Endothelial cell of umbilical vein (primary cell): ENCODE measurements around the gene SLC12A6. TPM values are rescaled to one million over a fixed set of nuclear protein-coding genes. Genes with fewer than 3 reads are reported as not detected.

Source experiments
- BruUV-seq: library from RNA; stranded (reverse); fragments of 400-500 nt; replicated peaks from 2 replicates; lab custom pipeline; 2021; lab: Mats Ljungman, UMichigan
- CTCF ChIA-PET: fragments of 300-600, 350-600 bp; sonication (Branson Sonifier 250); formaldehyde crosslinking; loops from one replicate; lab custom pipeline; 2021; ENCODE audit warnings: antibody characterized with exemption, inconsistent platforms; lab: Charles Lee
- POLR2A ChIA-PET: fragments of 300-600, 350-600 bp; sonication (Branson Sonifier 250); formaldehyde crosslinking; loops from one replicate; lab custom pipeline; 2021; ENCODE audit warnings: antibody characterized with exemption, inconsistent platforms; lab: Charles Lee
- DNase-seq: peaks from one replicate; pipeline ENCODE4 v3.0.0-alpha.2; 2011; ENCODE audit warnings: low read depth, low spot score
- FAIRE-seq: peaks from 2 replicates; lab custom pipeline; 2011; peaks lifted over from hg19 to GRCh38; lab: Jason Lieb, UNC
- H2AFZ ChIP-seq: 2 replicates; pipeline ENCODE4 v1.6.0; 2012; ENCODE audit warnings: low read depth, low read length, control low read depth, inconsistent platforms
- H3K27ac ChIP-seq: 2 replicates; pipeline ENCODE4 v1.5.1; 2011; ENCODE audit warnings: low read depth, mild to moderate bottlenecking, control low read depth, low read length, moderate library complexity; ENCODE audit not compliant: insufficient read depth
- H3K27me3 ChIP-seq, 2 experiments: 2 replicates each; pipeline versions ENCODE4 v1.6.0 to v1.6.1; 2011; ENCODE audit warnings: low read length in 2 of 2, mixed read lengths in 1 of 2; ENCODE audit not compliant: control insufficient read depth in 2 of 2, insufficient read depth in 2 of 2
- H3K36me3 ChIP-seq, 2 experiments: 2 replicates in 1 of 2; 3 replicates in 1 of 2; pipeline ENCODE4 v1.5.1; 2011; ENCODE audit warnings: low read length in 2 of 2, mild to moderate bottlenecking in 1 of 2, moderate library complexity in 1 of 2; ENCODE audit not compliant: control insufficient read depth in 2 of 2, insufficient read depth in 2 of 2; ENCODE audit errors: extremely low read depth in 1 of 2
- H3K4me1 ChIP-seq: 3 replicates; pipeline ENCODE4 v1.5.1; 2011; ENCODE audit warnings: mild to moderate bottlenecking, low read length; ENCODE audit not compliant: control insufficient read depth, insufficient read depth; ENCODE audit errors: extremely low read depth
- H3K4me2 ChIP-seq: 2 replicates; pipeline ENCODE4 v1.6.1; 2011; ENCODE audit warnings: low read length, control low read depth, mixed read lengths; ENCODE audit not compliant: insufficient read depth
- H3K4me3 ChIP-seq, 3 experiments: fragments of 200-600 bp in 1 of 3; sonication (generic), shearing (Covaris generic) in 1 of 3; replicated peaks in 1 of 3; 2 replicates each; pipeline ENCODE4 v1.5.1; 2011 to 2016; ENCODE audit warnings: control low read depth in 3 of 3, low read length in 3 of 3, mild to moderate bottlenecking in 2 of 3, inconsistent platforms in 1 of 3, low read depth in 1 of 3, moderate library complexity in 1 of 3; ENCODE audit not compliant: insufficient read depth in 1 of 3
- H3K79me2 ChIP-seq: 2 replicates; pipeline ENCODE4 v1.6.0; 2012; ENCODE audit warnings: low read length, inconsistent platforms; ENCODE audit not compliant: control insufficient read depth, insufficient read depth
- H3K9ac ChIP-seq: replicated peaks from 2 replicates; pipeline ENCODE3; 2011; ENCODE audit warnings: low read length, control low read depth; ENCODE audit not compliant: insufficient read depth; ENCODE audit errors: extremely low read depth
- H3K9me1 ChIP-seq: replicated peaks from 3 replicates; pipeline ENCODE4 v1.6.0; 2011; ENCODE audit warnings: mild to moderate bottlenecking, low read length; ENCODE audit not compliant: control insufficient read depth, insufficient read depth; ENCODE audit errors: extremely low read depth
- H3K9me3 ChIP-seq: replicated peaks from 2 replicates; pipeline ENCODE4 v1.5.1; 2012; ENCODE audit warnings: low read length, inconsistent platforms; ENCODE audit not compliant: control insufficient read depth, insufficient read depth
- H4K20me1 ChIP-seq: replicated peaks from 2 replicates; pipeline ENCODE3; 2011; ENCODE audit warnings: mild to moderate bottlenecking, low read length; ENCODE audit not compliant: control insufficient read depth, insufficient read depth; ENCODE audit errors: extremely low read depth
- CTCF ChIP-seq, 2 donors: IDR thresholded peaks; 1 replicate in 1 of 2; 2 replicates in 1 of 2; pipeline ENCODE4 v1.5.1; 2011; ENCODE audit warnings: low read length in 2 of 2, mild to moderate bottlenecking in 2 of 2, moderate library complexity in 2 of 2, control low read depth in 1 of 2, inconsistent platforms in 1 of 2, low read depth in 1 of 2; ENCODE audit not compliant: insufficient read depth in 1 of 2; ENCODE audit errors: extremely low read depth in 1 of 2
- EZH2 ChIP-seq: IDR thresholded peaks from 2 replicates; pipeline ENCODE4 v1.6.1; 2012; ENCODE audit warnings: borderline replicate concordance, low read depth, mild to moderate bottlenecking, moderate library complexity, low read length, inconsistent platforms; ENCODE audit not compliant: severe bottlenecking
- FOS ChIP-seq: IDR thresholded peaks from 2 replicates; pipeline ENCODE4 v1.6.1; 2011; ENCODE audit warnings: mild to moderate bottlenecking, low read length, moderate library complexity, borderline replicate concordance; ENCODE audit not compliant: insufficient read depth
- GATA2 ChIP-seq: IDR thresholded peaks from 2 replicates; pipeline ENCODE4 v1.7.0; 2011; ENCODE audit warnings: low read depth, mild to moderate bottlenecking, moderate library complexity, mixed read lengths, low read length; ENCODE audit not compliant: insufficient read length, insufficient read depth
- JUN ChIP-seq: IDR thresholded peaks from 2 replicates; pipeline ENCODE4 v1.6.1; 2011; ENCODE audit warnings: borderline replicate concordance, low read depth; ENCODE audit not compliant: insufficient read length, insufficient read depth
- MAX ChIP-seq: IDR thresholded peaks from 2 replicates; pipeline ENCODE4 v1.6.1; 2011; ENCODE audit not compliant: insufficient read depth, insufficient read length
- MYC ChIP-seq: IDR thresholded peaks from one replicate; pipeline ENCODE4 v1.6.1; 2011; ENCODE audit warnings: mild to moderate bottlenecking, low read depth, low read length
- POLR2A ChIP-seq: IDR thresholded peaks from 2 replicates; pipeline ENCODE4 v1.6.1; 2012; ENCODE audit warnings: low read depth, mild to moderate bottlenecking, control low read depth, low read length
- POLR2AphosphoS5 ChIP-seq: IDR thresholded peaks from 2 replicates; pipeline ENCODE4 v1.6.1; 2012; ENCODE audit warnings: low read depth, mild to moderate bottlenecking, control low read depth, low read length, moderate library complexity; ENCODE audit not compliant: insufficient read depth
- dilution Hi-C: fragments of 300-500 bp; cut with MboI; formaldehyde crosslinking; loops from one replicate; pipeline ENCODE4 v1.15.0; 2019; ENCODE audit warnings: low sequenced_read_pairs; ENCODE audit not compliant: extremely low pct_ligation_motif_present
- intact Hi-C: fragments of 100-400 bp; cut with micrococcal nuclease; formaldehyde crosslinking; loops from one replicate; pipeline ENCODE4 v1.10.0; 2022
- polyA plus RNA-seq, 4 experiments: library from polyadenylated mRNA; depleted of rRNA in 3 of 4; stranded (reverse) in 3 of 4; unstranded in 1 of 4; fragments of >200 nt; gene quantifications; 2 replicates each; pipeline versions ENCODE4 v1.2.1 to v1.2.3, GENCODE V29; 2011 to 2012; ENCODE audit warnings: missing spikeins in 1 of 4
- total RNA-seq: library from RNA; stranded (reverse); gene quantifications from 2 replicates; pipeline ENCODE4 v1.2.3, GENCODE V29; 2021

Gene SLC12A6
- total and polyA plus RNA-seq, 2 donors (not counting 3 experiments of a cell fraction or from before 2014, with no cell fraction given), result 21.4 to 27.1 TPM

- no peaks in the 10 kb centered on the region for H3K9me3 ChIP-seq
- dilution Hi-C loops, result no loop called here
- H2AFZ ChIP-seq, result no peak overlapping the region
- H3K9ac ChIP-seq, result no peak overlapping the region
- H3K4me2 ChIP-seq, result no peak overlapping the region
- H3K27ac ChIP-seq, result no peak overlapping the region
- H3K79me2 ChIP-seq, result no peaks in the 10 kb centered on the region
- FAIRE-seq (no peak), DNase-seq (no peak)
- H4K20me1 ChIP-seq, result no peaks in the 10 kb centered on the region
- no peaks in the 10 kb centered on the region for H3K36me3 ChIP-seq
- TF ChIP-seq MAX, result no peak
- no peak for TF ChIP-seq JUN
- TF ChIP-seq GATA2, result no peak
- no peak for TF ChIP-seq CTCF (IDR thresholded peaks at IDR 0.05; ENCODE audit: extremely low read depth in 1 of 2, insufficient read depth in 1 of 2, low read depth in 1 of 2, low read length in 2 of 2)
- TF ChIP-seq EZH2, result no peak
- BruUV-seq, result no TSS peak
- H3K9me1 ChIP-seq, result no peaks in the 10 kb centered on the region
- intact Hi-C loops, result no loop called here
- CTCF ChIA-PET, result no interaction called here
- no peak overlapping the region for H3K4me3 ChIP-seq
- no peaks in the 10 kb centered on the region for H3K27me3 ChIP-seq
- POLR2A ChIA-PET, result no interaction called here
- H3K4me1 ChIP-seq, result no peaks in the 10 kb centered on the region
Measured at GRCh38 chr15:34373951-34374350, 36.4 kb upstream of the SLC12A6 start.

- no peaks in the 10 kb centered on the region for H3K9me3 ChIP-seq
- H3K4me1 ChIP-seq, result peaks cover 14% of the 10 kb centered on the region
- POLR2A ChIA-PET, result no interaction called here
- dilution Hi-C loops (no loop called here), intact Hi-C loops (no loop called here)
- DNase-seq, result no peak
- no peak overlapping the region for H3K4me3 ChIP-seq
- CTCF ChIA-PET, result no interaction called here
- no peaks in the 10 kb centered on the region for H3K36me3 ChIP-seq
- H3K79me2 ChIP-seq, result peaks cover 9% of the 10 kb centered on the region
- TF ChIP-seq JUN (no peak), POLR2AphosphoS5 (no peak), MYC (no peak), MAX (no peak), GATA2 (no peak), FOS (no peak), POLR2A (no peak), CTCF (IDR thresholded peaks at IDR 0.05; ENCODE audit: extremely low read depth in 1 of 2, insufficient read depth in 1 of 2, low read depth in 1 of 2, low read length in 2 of 2) (no peak)
- H2AFZ ChIP-seq, result no peak overlapping the region
- no peak overlapping the region for H3K9ac ChIP-seq
- H3K9me1 ChIP-seq, result no peaks in the 10 kb centered on the region
- BruUV-seq, result no TSS peak
- H3K27ac ChIP-seq, result no peak overlapping the region
- no peak overlapping the region for H3K4me2 ChIP-seq
- H3K27me3 ChIP-seq, result no peaks in the 10 kb centered on the region
- H4K20me1 ChIP-seq, result no peaks in the 10 kb centered on the region
- FAIRE-seq, result no peak
Measured at GRCh38 chr15:34370643-34371042, 33.1 kb upstream of the SLC12A6 start.
